Fibroblast of mammary gland (primary cell): ENCODE measurements around the gene EGR2.

Experiments
- DNase-seq: peaks from one replicate; pipeline ENCODE4 v3.0.0-alpha.2; 2010; ENCODE audit warnings: low read depth
- H3K4me3 ChIP-seq: 2 replicates; pipeline ENCODE4 v1.5.1; 2011; ENCODE audit warnings: low read depth, mild to moderate bottlenecking, low read length, moderate library complexity; ENCODE audit not compliant: control insufficient read depth
- TF ChIP-seq, protein P1 (sequence below): conservative IDR thresholded peaks from 2 replicates; pipeline ENCODE4 v1.5.1; 2011; ENCODE audit warnings: low read depth, low read length, inconsistent platforms; ENCODE audit not compliant: control insufficient read depth, insufficient read depth

EGR2 gene

DNA sequence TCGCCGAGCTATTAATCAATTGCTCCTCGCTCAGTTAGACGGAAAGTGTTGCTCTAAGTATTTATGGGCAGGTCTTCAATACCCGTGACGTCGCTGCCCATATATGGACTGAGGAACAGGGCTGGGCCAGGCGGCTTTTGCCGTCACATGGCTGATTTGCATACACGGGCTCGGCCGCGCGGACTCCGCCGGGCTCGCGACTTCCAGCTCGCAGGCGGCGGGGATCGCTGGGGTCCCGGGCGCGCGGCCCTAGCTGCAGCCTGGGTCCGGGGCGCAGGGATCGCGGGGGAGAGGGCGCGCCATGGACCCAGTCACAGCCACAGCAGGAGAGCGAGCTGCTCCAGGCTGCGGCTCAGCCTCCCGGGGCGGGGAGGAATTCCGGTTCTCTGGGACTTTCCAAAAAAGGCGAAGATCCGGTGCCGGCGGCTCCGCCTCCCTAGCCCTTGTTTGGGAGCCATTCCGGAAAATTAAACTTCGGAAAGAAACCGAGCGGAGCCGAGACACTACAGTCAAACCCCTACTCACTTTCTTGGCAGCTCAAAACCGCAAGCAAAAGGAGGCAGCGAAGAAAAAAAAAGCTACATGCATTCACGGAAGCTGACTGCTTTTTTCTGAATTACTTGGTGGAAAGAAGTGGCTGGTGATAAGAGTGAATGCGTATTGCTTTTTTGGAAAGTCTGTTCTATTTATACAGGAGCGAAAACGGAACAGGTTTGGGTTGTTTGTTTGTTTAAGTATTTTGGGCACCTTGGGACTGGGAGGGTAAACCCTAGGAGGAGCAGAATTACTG, at the start of gene EGR2:
Gene EGR2 (minus strand): TSS at position 36 of the 790 bp plus-strand sequence. CDS start 337 bp downstream, outside the sequence.
- TF ChIP-seq, protein P1, sequence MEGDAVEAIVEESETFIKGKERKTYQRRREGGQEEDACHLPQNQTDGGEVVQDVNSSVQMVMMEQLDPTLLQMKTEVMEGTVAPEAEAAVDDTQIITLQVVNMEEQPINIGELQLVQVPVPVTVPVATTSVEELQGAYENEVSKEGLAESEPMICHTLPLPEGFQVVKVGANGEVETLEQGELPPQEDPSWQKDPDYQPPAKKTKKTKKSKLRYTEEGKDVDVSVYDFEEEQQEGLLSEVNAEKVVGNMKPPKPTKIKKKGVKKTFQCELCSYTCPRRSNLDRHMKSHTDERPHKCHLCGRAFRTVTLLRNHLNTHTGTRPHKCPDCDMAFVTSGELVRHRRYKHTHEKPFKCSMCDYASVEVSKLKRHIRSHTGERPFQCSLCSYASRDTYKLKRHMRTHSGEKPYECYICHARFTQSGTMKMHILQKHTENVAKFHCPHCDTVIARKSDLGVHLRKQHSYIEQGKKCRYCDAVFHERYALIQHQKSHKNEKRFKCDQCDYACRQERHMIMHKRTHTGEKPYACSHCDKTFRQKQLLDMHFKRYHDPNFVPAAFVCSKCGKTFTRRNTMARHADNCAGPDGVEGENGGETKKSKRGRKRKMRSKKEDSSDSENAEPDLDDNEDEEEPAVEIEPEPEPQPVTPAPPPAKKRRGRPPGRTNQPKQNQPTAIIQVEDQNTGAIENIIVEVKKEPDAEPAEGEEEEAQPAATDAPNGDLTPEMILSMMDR, result no peak
- peak within 1 kb of the TSS; percentile 53 for H3K4me3 ChIP-seq
- peak; percentile 92 for DNase-seq

DNA sequence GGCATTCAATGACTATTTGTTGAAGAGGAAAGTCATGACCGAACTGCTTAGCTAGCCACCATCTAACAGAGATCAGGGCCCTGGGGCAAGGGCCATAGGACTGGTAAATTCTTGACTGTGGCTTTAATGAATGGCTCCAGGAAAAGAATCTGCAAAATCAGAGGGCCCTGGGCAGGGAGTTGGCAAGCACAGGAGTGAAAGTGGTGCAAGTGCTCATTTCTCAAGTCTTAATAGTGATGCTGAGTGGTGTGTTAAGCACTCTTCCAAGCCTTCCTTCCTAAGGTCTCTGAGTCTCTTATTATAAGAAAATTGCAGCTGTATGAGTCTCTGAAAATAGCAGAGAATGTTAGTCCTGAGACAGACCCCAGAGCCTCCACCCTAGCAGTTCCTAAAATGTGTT, 46.3 kb upstream of the EGR2 start:
- TF ChIP-seq, protein P1, result no peak

DNA sequence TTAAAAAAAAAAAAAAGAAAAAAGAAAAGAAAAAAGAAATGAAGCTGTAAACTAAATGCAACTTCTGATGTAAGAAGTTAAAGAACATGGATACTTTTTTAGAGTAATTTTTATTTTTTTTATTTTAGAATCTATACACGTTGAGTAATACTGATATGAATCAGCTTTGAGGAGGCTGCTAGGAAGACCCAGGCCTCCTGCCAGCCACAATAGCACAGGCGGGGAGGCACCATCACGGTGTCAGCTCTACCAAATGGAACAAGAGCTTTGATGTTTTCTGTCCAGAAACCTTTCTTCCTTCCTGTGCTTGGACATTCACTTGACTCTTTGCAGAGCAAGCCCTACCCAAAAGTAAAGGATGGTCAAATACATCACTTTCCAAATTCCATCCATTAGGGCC, 45.3 kb upstream of the EGR2 start:
- peak; percentile 49 for DNase-seq
- TF ChIP-seq, protein P1, result no peak
- no peak overlapping the region for H3K4me3 ChIP-seq

More for the DNA sequence above, 46.3 kb upstream of the EGR2 start:
- no peak for DNase-seq
- no peak overlapping the region for H3K4me3 ChIP-seq

DNA sequence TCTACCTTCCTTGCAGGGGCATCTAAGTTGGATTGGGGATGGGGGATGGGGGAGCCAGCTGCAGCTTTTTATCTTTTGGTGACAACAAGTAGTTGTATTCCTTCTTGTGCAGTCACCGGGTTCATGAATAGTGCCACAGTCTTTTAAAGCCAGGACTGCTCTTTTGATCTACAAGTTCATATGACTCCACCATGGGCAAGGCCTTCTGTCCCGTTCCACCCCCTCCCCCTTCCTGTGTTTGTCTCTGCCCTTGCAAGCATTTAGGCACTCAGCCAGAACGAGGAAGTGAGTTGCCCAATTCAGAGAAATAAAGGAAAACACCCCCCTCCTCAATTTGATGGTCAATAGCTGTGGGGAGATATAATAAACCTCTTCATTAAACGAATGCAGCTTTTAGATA, 44.8 kb upstream of the EGR2 start:
- TF ChIP-seq, protein P1, result no peak
- DNase-seq, result no peak
- H3K4me3 ChIP-seq, result no peak overlapping the region

DNA sequence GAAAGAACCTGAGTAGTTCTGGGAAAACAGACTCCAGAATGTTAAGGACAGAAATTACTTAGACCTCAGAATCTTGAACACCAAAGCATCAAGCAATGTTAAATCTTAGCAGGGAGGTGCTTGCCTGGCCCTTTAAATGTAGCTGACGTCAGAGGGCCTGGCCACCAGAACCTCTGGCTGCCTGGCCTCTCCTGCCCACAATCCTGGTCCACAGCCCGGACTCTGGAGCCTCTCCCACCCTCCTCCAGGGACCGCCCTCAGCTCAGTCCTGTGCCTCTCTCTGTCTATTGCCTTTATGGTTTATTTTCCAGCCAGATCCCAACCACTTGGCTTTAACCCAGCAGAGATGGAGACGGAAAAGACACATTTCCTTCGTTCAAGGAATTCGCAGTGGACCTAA, 42.2 kb upstream of the EGR2 start:
- peak; percentile 81 for DNase-seq
- H3K4me3 ChIP-seq, result no peak overlapping the region
- TF ChIP-seq, protein P1, result no peak

DNA sequence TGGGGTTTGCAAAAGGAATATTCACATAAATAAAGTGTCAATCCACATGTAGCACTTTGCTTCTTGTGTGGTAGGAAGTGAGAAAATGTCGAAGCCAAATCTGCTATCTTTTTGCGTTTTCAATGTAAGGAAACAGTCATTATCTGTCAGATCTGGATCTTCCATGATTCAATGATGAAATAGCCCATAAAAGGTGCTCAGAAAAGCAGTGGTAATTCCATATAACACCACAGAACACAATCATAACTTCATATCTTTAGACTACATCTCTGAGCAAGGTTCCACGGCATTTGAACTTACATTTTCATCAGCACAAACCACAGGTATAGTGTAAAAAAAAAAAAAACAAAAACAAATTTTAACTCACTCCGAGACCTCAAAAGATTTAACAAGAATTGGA, 39.9 kb upstream of the EGR2 start:
- no peak overlapping the region for H3K4me3 ChIP-seq
- DNase-seq, result no peak
- TF ChIP-seq, protein P1, result no peak
